B cell (primary cell): ENCODE measurements around the gene MEGF11. TPM values are rescaled to one million over a fixed set of nuclear protein-coding genes. Genes with fewer than 3 reads are reported as not detected.

Experiments used
- polyA plus RNA-seq: library from polyadenylated mRNA; depleted of rRNA; stranded (reverse); fragments of >200 nt; gene quantifications from 2 replicates; pipeline ENCODE4 v1.2.3, GENCODE V29; 2012
- small RNA-seq: library from RNA; depleted of rRNA; stranded (forward); fragments of <200 nt; gene quantifications from one replicate; pipeline ENCODE3, GENCODE V24; 2012; ENCODE audit warnings: low replicate concordance, low read depth; ENCODE audit not compliant: insufficient read length
- total RNA-seq, 2 donors: library from RNA; stranded (reverse); fragments of 120-200 nt in 1 of 2; gene quantifications; 1 replicate in 1 of 2; 2 replicates in 1 of 2; pipeline versions ENCODE4 v1.2.3 to v1.2.4, GENCODE V29; 2013 to 2022

The MEGF11 gene
- total and polyA plus RNA-seq, 2 donors (not counting 1 experiment from before 2014, with no cell fraction given), result 0.04 to 0.34 TPM

Small RNA genes within 50 kb of the gene (small RNA-seq; reads per million reads assigned to genes)
- gene MIR4311, result not detected

Other genes starting within 250 kb of the MEGF11 start
- 39.4 and 43.9 TPM in 2 replicates for gene DIS3L, start 39.8 kb upstream of the MEGF11 start, total RNA-seq
- gene DIS3L, start 39.8 kb upstream of the MEGF11 start, polyA plus RNA-seq, result 13.2 and 17.3 TPM in 2 replicates
- 8.8 and 8.9 TPM in 2 replicates for gene TIPIN, start 102.9 kb upstream of the MEGF11 start, total RNA-seq
- gene TIPIN, start 102.9 kb upstream of the MEGF11 start, polyA plus RNA-seq, result 3.0 and 4.1 TPM in 2 replicates
- 50.3 and 52.3 TPM in 2 replicates for gene MAP2K1, start 133.2 kb upstream of the MEGF11 start, total RNA-seq
- gene MAP2K1, start 133.2 kb upstream of the MEGF11 start, polyA plus RNA-seq, result 21.6 and 22.8 TPM in 2 replicates
- gene SNAPC5, start 244.0 kb upstream of the MEGF11 start, total RNA-seq, result 28.5 and 29.9 TPM in 2 replicates
- gene SNAPC5, start 244.0 kb upstream of the MEGF11 start, polyA plus RNA-seq, result 21.6 and 24.5 TPM in 2 replicates